Keratinocyte (primary cell): ENCODE measurements around the gene KMT2D. TPM values are rescaled to one million over a fixed set of nuclear protein-coding genes. Genes with fewer than 3 reads are reported as not detected.

ENCODE experiments used
- DNase-seq: peaks from one replicate; pipeline ENCODE4 v3.0.0-alpha.2; 2011; ENCODE audit warnings: low read depth, missing footprints, low spot score
- FAIRE-seq: peaks from 2 replicates; lab custom pipeline; 2011; peaks lifted over from hg19 to GRCh38; lab: Jason Lieb, UNC
- H2AFZ ChIP-seq: 2 replicates; pipeline ENCODE4 v1.6.0; 2012; ENCODE audit warnings: low read length, control low read depth, inconsistent platforms; ENCODE audit not compliant: control insufficient read depth
- H3K27ac ChIP-seq: 2 replicates; pipeline ENCODE4 v1.5.1; 2011; ENCODE audit warnings: low read length; ENCODE audit not compliant: control insufficient read depth, insufficient read depth
- H3K27me3 ChIP-seq: 3 replicates; pipeline ENCODE4 v1.6.0; 2011; ENCODE audit warnings: low read length; ENCODE audit not compliant: control insufficient read depth, insufficient read depth; ENCODE audit errors: extremely low read depth
- H3K36me3 ChIP-seq, 2 experiments: 2 replicates in 1 of 2; 3 replicates in 1 of 2; pipeline ENCODE4 v1.5.1; 2011; ENCODE audit warnings: low read length in 2 of 2, mild to moderate bottlenecking in 1 of 2; ENCODE audit not compliant: control insufficient read depth in 2 of 2, insufficient read depth in 2 of 2; ENCODE audit errors: extremely low read depth in 1 of 2
- H3K4me1 ChIP-seq: 3 replicates; pipeline ENCODE4 v1.5.1; 2011; ENCODE audit warnings: low read length; ENCODE audit not compliant: control insufficient read depth, insufficient read depth; ENCODE audit errors: extremely low read depth
- H3K4me2 ChIP-seq: 3 replicates; pipeline ENCODE4 v1.6.0; 2011; ENCODE audit warnings: low read depth, low read length; ENCODE audit not compliant: control insufficient read depth, insufficient read depth; ENCODE audit errors: extremely low read depth
- H3K4me3 ChIP-seq, 3 experiments: fragments of 200-600 bp in 1 of 3; sonication (generic) in 1 of 3; 2 replicates in 2 of 3; 3 replicates in 1 of 3; pipeline ENCODE4 v1.5.1; 2011 to 2016; ENCODE audit warnings: low read length in 3 of 3, mild to moderate bottlenecking in 3 of 3, control low read depth in 2 of 3, inconsistent platforms in 1 of 3, low read depth in 1 of 3, mixed read lengths in 1 of 3, mixed run types in 1 of 3, moderate library complexity in 1 of 3; ENCODE audit not compliant: control insufficient read depth in 2 of 3, insufficient read depth in 2 of 3; ENCODE audit errors: extremely low read depth in 1 of 3
- H3K79me2 ChIP-seq: 2 replicates; pipeline ENCODE4 v1.6.0; 2012; ENCODE audit warnings: low read length; ENCODE audit not compliant: control insufficient read depth, insufficient read depth
- H3K9ac ChIP-seq: 3 replicates; pipeline ENCODE4 v1.6.0; 2011; ENCODE audit warnings: low read length; ENCODE audit not compliant: control insufficient read depth, insufficient read depth; ENCODE audit errors: extremely low read depth
- H3K9me1 ChIP-seq: 3 replicates; pipeline ENCODE4 v1.6.0; 2011; ENCODE audit warnings: low read length; ENCODE audit not compliant: control insufficient read depth, insufficient read depth; ENCODE audit errors: extremely low read depth
- H3K9me3 ChIP-seq: 2 replicates; pipeline ENCODE4 v1.5.1; 2012; ENCODE audit warnings: low read depth, low read length; ENCODE audit not compliant: control insufficient read depth
- H4K20me1 ChIP-seq: 3 replicates; pipeline ENCODE4 v1.6.0; 2011; ENCODE audit warnings: low read length; ENCODE audit not compliant: control insufficient read depth, insufficient read depth; ENCODE audit errors: extremely low read depth
- CTCF ChIP-seq, 3 experiments: IDR thresholded peaks in 1 of 3; conservative IDR thresholded peaks in 1 of 3; optimal IDR thresholded peaks in 1 of 3; 2 replicates in 2 of 3; 3 replicates in 1 of 3; pipeline versions ENCODE3 to v1.5.1; 2011; ENCODE audit warnings: low read length in 3 of 3, mild to moderate bottlenecking in 3 of 3, moderate library complexity in 2 of 3, control low read depth in 1 of 3, inconsistent platforms in 1 of 3; ENCODE audit not compliant: insufficient read depth in 2 of 3; ENCODE audit errors: extremely low read depth in 1 of 3
- EZH2 ChIP-seq: IDR thresholded peaks from one replicate; pipeline ENCODE4 v1.6.1; 2012; ENCODE audit warnings: inconsistent platforms, mild to moderate bottlenecking, low read length, moderate library complexity
- dilution Hi-C: fragments of 300-500 bp; cut with MboI; formaldehyde crosslinking; loops from one replicate; pipeline ENCODE4 v1.7.0; 2020; ENCODE audit warnings: low sequenced_read_pairs; ENCODE audit not compliant: extremely low pct_ligation_motif_present
- polyA plus RNA-seq, 5 experiments: library from polyadenylated mRNA; depleted of rRNA in 3 of 5; stranded (reverse) in 3 of 5; stranded (forward) in 1 of 5; unstranded in 1 of 5; fragments of >200 nt; gene quantifications; 1 replicate in 1 of 5; 2 replicates in 3 of 5; 3 replicates in 1 of 5; pipeline versions ENCODE4 v1.2.1 to v1.2.3, GENCODE V29; 2011 to 2012; ENCODE audit warnings: missing spikeins in 2 of 5, low read depth in 1 of 5, low replicate concordance in 1 of 5

KMT2D gene
- polyA plus RNA-seq, 1 donor (not counting 4 experiments of a cell fraction or from before 2014, with no cell fraction given): 9.8 TPM

DNA sequence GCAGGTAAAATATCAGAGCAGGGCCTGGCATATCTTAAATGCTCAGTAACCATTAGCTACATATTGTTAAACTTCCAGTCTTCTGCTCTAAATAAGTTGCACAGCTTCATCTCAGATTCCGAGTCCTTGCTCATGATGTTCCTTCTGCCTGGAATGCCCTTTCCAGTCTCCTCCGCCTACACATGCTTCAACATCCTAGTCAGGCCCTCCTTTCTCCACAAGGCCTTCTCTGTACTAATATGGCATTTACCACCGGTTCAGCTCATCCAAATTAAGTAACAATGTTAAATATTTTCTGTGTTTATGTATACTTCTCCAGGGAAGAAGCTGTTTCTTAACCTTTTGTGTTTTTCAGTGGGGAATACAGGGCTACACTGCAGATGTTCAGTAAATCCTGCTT, 25.5 kb upstream of the KMT2D start:
- H3K9me3 ChIP-seq: no peaks in the 10 kb centered on the region
- dilution Hi-C loops: no loop called here
- TF ChIP-seq CTCF (optimal IDR thresholded peaks at IDR 0.05 in 1 of 3, IDR thresholded peaks at IDR 0.05 in 1 of 3, conservative IDR thresholded peaks at IDR 0.05 in 1 of 3; ENCODE audit: extremely low read depth in 1 of 3, insufficient read depth in 2 of 3, low read length in 3 of 3): no peak
- no peak for TF ChIP-seq EZH2
- H3K27ac ChIP-seq: no peak overlapping the region
- H3K27me3 ChIP-seq: peaks cover 29% of the 10 kb centered on the region
- no peaks in the 10 kb centered on the region for H3K79me2 ChIP-seq
- H3K4me2 ChIP-seq: no peak overlapping the region
- H2AFZ ChIP-seq: no peak overlapping the region
- no peaks in the 10 kb centered on the region for H3K9me1 ChIP-seq
- no peak overlapping the region for H3K9ac ChIP-seq
- no peak overlapping the region for H3K4me3 ChIP-seq
- DNase-seq (no peak), FAIRE-seq (no peak)
- no peaks in the 10 kb centered on the region for H4K20me1 ChIP-seq
- no peaks in the 10 kb centered on the region for H3K36me3 ChIP-seq
- H3K4me1 ChIP-seq: peaks cover 6% of the 10 kb centered on the region

DNA sequence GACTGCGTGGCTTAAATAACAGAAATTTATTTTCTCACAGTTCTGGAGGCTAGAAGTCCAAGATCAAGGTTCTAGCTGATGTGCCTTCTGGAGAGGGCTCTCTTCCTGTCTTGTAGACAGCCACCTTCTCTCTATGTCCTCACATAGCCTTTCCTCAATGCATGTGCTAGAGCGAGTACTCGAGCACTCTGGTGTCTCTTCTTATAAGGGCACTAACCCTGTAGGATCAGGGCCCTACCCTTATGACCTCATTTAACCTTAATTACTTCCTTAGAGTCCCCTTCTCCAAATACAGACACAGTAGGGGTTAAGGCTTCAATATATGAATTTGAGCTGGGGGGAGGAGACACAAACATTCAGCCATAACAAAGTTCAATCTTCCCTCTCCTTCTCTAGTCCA, 23.8 kb upstream of the KMT2D start:
- no peaks in the 10 kb centered on the region for H3K9me1 ChIP-seq
- H3K27ac ChIP-seq: no peak overlapping the region
- DNase-seq (no peak), FAIRE-seq (no peak)
- no peaks in the 10 kb centered on the region for H3K9me3 ChIP-seq
- H3K9ac ChIP-seq: no peak overlapping the region
- no peak overlapping the region for H3K4me2 ChIP-seq
- no peaks in the 10 kb centered on the region for H4K20me1 ChIP-seq
- peaks cover 12% of the 10 kb centered on the region for H3K27me3 ChIP-seq
- TF ChIP-seq CTCF (optimal IDR thresholded peaks at IDR 0.05 in 1 of 3, IDR thresholded peaks at IDR 0.05 in 1 of 3, conservative IDR thresholded peaks at IDR 0.05 in 1 of 3; ENCODE audit: extremely low read depth in 1 of 3, insufficient read depth in 2 of 3, low read length in 3 of 3): no peak
- no peak for TF ChIP-seq EZH2
- no peaks in the 10 kb centered on the region for H3K4me1 ChIP-seq
- dilution Hi-C loops: no loop called here
- H3K4me3 ChIP-seq: no peak overlapping the region
- no peaks in the 10 kb centered on the region for H3K79me2 ChIP-seq
- no peaks in the 10 kb centered on the region for H3K36me3 ChIP-seq
- no peak overlapping the region for H2AFZ ChIP-seq
